GM23338 (cell line): ENCODE results near the gene ARSI. TPM values are rescaled to one million over a fixed set of nuclear protein-coding genes. Genes with fewer than 3 reads are reported as not detected.

Experiments
- ATAC-seq: fragments of 200-7000 bp; cut with Tn5 transposase; 3 replicates; pipeline ENCODE4 v1.9.1; 2020
- DNase-seq: peaks from one replicate; pipeline ENCODE4 v3.0.0-alpha.2; 2015; ENCODE audit warnings: low spot score
- H2AFZ ChIP-seq: fragments of 200-600 bp; sonication (generic); 2 replicates; pipeline ENCODE4 v1.8.0; 2016; ENCODE audit warnings: antibody characterized with exemption, mild to moderate bottlenecking, moderate library complexity
- H3F3A ChIP-seq: fragments of 200-600 bp; sonication (generic); replicated peaks from 2 replicates; pipeline ENCODE4 v1.8.0; 2017; ENCODE audit warnings: antibody characterized with exemption, mixed run types, low read depth
- H3K27ac ChIP-seq: fragments of 200-600 bp; sonication (generic); 2 replicates; pipeline ENCODE4 v1.6.1; 2016; ENCODE audit warnings: low read depth
- H3K27me3 ChIP-seq: fragments of 200-600 bp; sonication (generic); 2 replicates; pipeline ENCODE4 v1.8.0; 2016; ENCODE audit warnings: mild to moderate bottlenecking, mixed run types, moderate library complexity; ENCODE audit not compliant: insufficient read depth
- H3K36me3 ChIP-seq: fragments of 200-600 bp; sonication (generic); 2 replicates; pipeline ENCODE4 v1.8.0; 2016; ENCODE audit warnings: mild to moderate bottlenecking; ENCODE audit not compliant: insufficient read depth
- H3K4me1 ChIP-seq: fragments of 200-600 bp; sonication (generic); 2 replicates; pipeline ENCODE4 v1.8.0; 2016; ENCODE audit warnings: mild to moderate bottlenecking, moderate library complexity; ENCODE audit not compliant: insufficient read depth
- H3K4me2 ChIP-seq: fragments of 200-600 bp; sonication (generic); 2 replicates; pipeline ENCODE4 v1.7.1; 2017; ENCODE audit warnings: mixed run types
- H3K4me3 ChIP-seq: fragments of 200-600 bp; sonication (generic); 2 replicates; pipeline ENCODE4 v1.6.1; 2016; ENCODE audit warnings: mixed run types
- H3K79me2 ChIP-seq: fragments of 200-600 bp; sonication (generic); replicated peaks from 2 replicates; pipeline ENCODE4 v1.8.0; 2017; ENCODE audit warnings: mild to moderate bottlenecking; ENCODE audit not compliant: insufficient read depth
- H3K9me2 ChIP-seq: fragments of 200-600 bp; sonication (generic); 2 replicates; pipeline ENCODE4 v1.8.0; 2017; ENCODE audit not compliant: insufficient read depth
- H4K20me1 ChIP-seq: fragments of 200-600 bp; sonication (generic); replicated peaks from 2 replicates; pipeline ENCODE4 v1.8.0; 2017; ENCODE audit warnings: mild to moderate bottlenecking; ENCODE audit not compliant: insufficient read depth
- H3K27ac Mint-ChIP-seq: 2 replicates; pipeline ENCODE4 v1.8.0; 2020; ENCODE audit warnings: inconsistent platforms, mild to moderate bottlenecking, moderate library complexity, mixed read lengths
- H3K27me3 Mint-ChIP-seq: 3 replicates; pipeline ENCODE4 v1.8.0; 2022; ENCODE audit warnings: low read depth, mild to moderate bottlenecking, moderate library complexity, mixed read lengths, inconsistent platforms; ENCODE audit not compliant: insufficient read depth, poor library complexity
- H3K36me3 Mint-ChIP-seq: 3 replicates; pipeline ENCODE4 v1.8.0; 2021; ENCODE audit warnings: low read depth, mild to moderate bottlenecking, inconsistent platforms, moderate library complexity, mixed read lengths
- H3K4me1 Mint-ChIP-seq: 3 replicates; pipeline ENCODE4 v1.8.0; 2020; ENCODE audit warnings: mild to moderate bottlenecking, inconsistent platforms, mixed read lengths
- H3K4me3 Mint-ChIP-seq: 3 replicates; pipeline ENCODE4 v1.8.0; 2021; ENCODE audit warnings: moderate library complexity, mild to moderate bottlenecking, inconsistent platforms, mixed read lengths
- H3K9me3 Mint-ChIP-seq: 3 replicates; pipeline ENCODE4 v1.8.0; 2020; ENCODE audit warnings: moderate library complexity, mild to moderate bottlenecking, inconsistent platforms, mixed read lengths
- CREB1 ChIP-seq: fragments of 250-450 bp; sonication (Bioruptor Pico); IDR thresholded peaks from 2 replicates; pipeline ENCODE4 v1.5.0; 2020; ENCODE audit warnings: low read depth, mild to moderate bottlenecking, moderate library complexity
- CTCF ChIP-seq, 2 experiments: fragments of 200-600 bp in 1 of 2; sonication (generic) in 1 of 2; conservative IDR thresholded peaks; 2 replicates each; pipeline versions ENCODE4 v1.5.1 to v1.6.1; 2016 to 2017; ENCODE audit warnings: antibody characterized with exemption in 2 of 2, low read depth in 2 of 2, mild to moderate bottlenecking in 2 of 2, moderate library complexity in 1 of 2
- EZH2 ChIP-seq: fragments of 200-600 bp; sonication (generic); IDR thresholded peaks from one replicate; pipeline ENCODE4 v1.8.0; 2017; ENCODE audit warnings: antibody characterized with exemption, mild to moderate bottlenecking, low read depth; ENCODE audit not compliant: unreplicated experiment
- JUNB ChIP-seq: IDR thresholded peaks from one replicate; pipeline ENCODE4 v1.6.1; 2016; ENCODE audit warnings: antibody characterized with exemption; ENCODE audit not compliant: unreplicated experiment
- STAT1 ChIP-seq: IDR thresholded peaks from one replicate; pipeline ENCODE4 v1.6.1; 2016; ENCODE audit warnings: antibody characterized with exemption; ENCODE audit not compliant: unreplicated experiment
- ZNF331 ChIP-seq: fragments of 250-450 bp; sonication (Bioruptor Pico); IDR thresholded peaks from 2 replicates; pipeline ENCODE4 v1.5.0; 2020; ENCODE audit warnings: low read depth, mild to moderate bottlenecking, moderate library complexity
- polyA plus RNA-seq: library from polyadenylated mRNA; unstranded; fragments of >200 nt; fragmentation: Nextera tagmentation; extraction: Ambion mirVana; gene quantifications from 2 replicates; pipeline ENCODE4 v1.2.1, GENCODE V29; 2016
- total RNA-seq: library from RNA; depleted of rRNA; stranded (reverse); fragments of >200 nt; shearing (Covaris generic); gene quantifications from 2 replicates; pipeline ENCODE4 v1.2.3, GENCODE V29; 2014
- TF ChIP-seq, protein P1 (sequence below): IDR thresholded peaks from one replicate; pipeline ENCODE4 v1.6.1; 2018; ENCODE audit warnings: antibody characterized with exemption; ENCODE audit not compliant: unreplicated experiment

Gene ARSI
- total and polyA plus RNA-seq, 2 experiments from 2014 or later, result 0.99 to 6.9 TPM

- H3K9me3 Mint-ChIP-seq, result no peaks in the 10 kb centered on the region; the same call in 2 of the 3 replicates
- TF ChIP-seq EZH2 (no peak), ZNF331 (CRISPR knock-in tag) (no peak), CREB1 (no peak), STAT1 (no peak)
- Histone ChIP-seq H3K36me3 (no peaks in the 10 kb centered on the region), H3K27ac (no peak overlapping the region), H3K9me2 (no peaks in the 10 kb centered on the region), H3K4me1 (no peaks in the 10 kb centered on the region; the same call in 1 of the 2 replicates), H3K79me2 (no peaks in the 10 kb centered on the region), H2AFZ (peak overlapping the region; percentile 80; the same call in 1 of the 2 replicates), H3K4me2 (no peak overlapping the region), H3F3A (no peaks in the 10 kb centered on the region), H4K20me1 (no peaks in the 10 kb centered on the region), H3K4me3 (no peak overlapping the region), H3K27me3 (no peaks in the 10 kb centered on the region)
- peaks cover 17% of the 10 kb centered on the region for H3K27me3 Mint-ChIP-seq
- H3K4me3 Mint-ChIP-seq, result no peak overlapping the region
- DNase-seq, result no peak
- H3K36me3 Mint-ChIP-seq, result no peaks in the 10 kb centered on the region
- H3K27ac Mint-ChIP-seq, result no peak overlapping the region
- peaks cover 15% of the 10 kb centered on the region for H3K4me1 Mint-ChIP-seq
- ATAC-seq, result peak; percentile 22; the same call in 2 of the 3 replicates
Observed at GRCh38 chr5:150263801-150264621, 38.7 kb downstream of the ARSI start.

DNA sequence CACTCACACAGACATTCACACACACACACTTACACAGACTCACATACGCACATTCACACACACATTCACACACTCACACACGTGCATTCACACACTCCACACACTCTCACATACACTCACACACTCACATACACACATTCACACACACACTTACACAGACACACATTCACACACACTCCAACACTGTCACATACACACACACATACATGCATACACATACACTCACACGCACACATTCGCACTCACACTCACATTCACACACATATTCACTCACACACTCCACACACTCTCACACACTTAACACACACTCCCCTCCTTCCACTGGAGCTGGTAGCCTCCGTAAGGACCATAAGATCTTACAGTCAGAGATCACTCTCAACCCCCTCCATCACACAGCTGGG lies 39.3 kb downstream of the ARSI start:
- TF ChIP-seq STAT1 (no peak), JUNB (no peak), CTCF (conservative IDR thresholded peaks at IDR 0.05; ENCODE audit: low read depth in 2 of 2) (no peak)
- no peak overlapping the region for H3K27ac ChIP-seq
- Mint-ChIP-seq H3K9me3 (no peaks in the 10 kb centered on the region; the same call in 2 of the 3 replicates), H3K27me3 (peaks cover 17% of the 10 kb centered on the region), H3K36me3 (no peaks in the 10 kb centered on the region), H3K27ac (no peak overlapping the region), H3K4me1 (peaks cover 15% of the 10 kb centered on the region), H3K4me3 (no peak overlapping the region)
- no peak overlapping the region for H3K4me3 ChIP-seq
- H3K4me2 ChIP-seq, result no peak overlapping the region
- H3K4me1 ChIP-seq, result no peaks in the 10 kb centered on the region; the same call in 1 of the 2 replicates
- no peaks in the 10 kb centered on the region for H3K36me3 ChIP-seq
- H3F3A ChIP-seq, result no peaks in the 10 kb centered on the region
- H4K20me1 ChIP-seq, result no peaks in the 10 kb centered on the region
- H2AFZ ChIP-seq, result no peak overlapping the region
- DNase-seq (no peak), ATAC-seq (no peak)
- no peaks in the 10 kb centered on the region for H3K27me3 ChIP-seq
- no peaks in the 10 kb centered on the region for H3K79me2 ChIP-seq
- no peaks in the 10 kb centered on the region for H3K9me2 ChIP-seq

GRCh38 chr5:150262502-150262901 lies 40.2 kb downstream of the ARSI start:
- Mint-ChIP-seq H3K27ac (no peak overlapping the region), H3K4me3 (no peak overlapping the region), H3K4me1 (peaks cover 15% of the 10 kb centered on the region), H3K9me3 (no peaks in the 10 kb centered on the region), H3K27me3 (peaks cover 17% of the 10 kb centered on the region), H3K36me3 (no peaks in the 10 kb centered on the region)
- H3K4me1 ChIP-seq, result no peaks in the 10 kb centered on the region; the same call in 1 of the 2 replicates
- H3K27me3 ChIP-seq, result no peaks in the 10 kb centered on the region
- no peak for TF ChIP-seq CREB1
- TF ChIP-seq, protein P1, sequence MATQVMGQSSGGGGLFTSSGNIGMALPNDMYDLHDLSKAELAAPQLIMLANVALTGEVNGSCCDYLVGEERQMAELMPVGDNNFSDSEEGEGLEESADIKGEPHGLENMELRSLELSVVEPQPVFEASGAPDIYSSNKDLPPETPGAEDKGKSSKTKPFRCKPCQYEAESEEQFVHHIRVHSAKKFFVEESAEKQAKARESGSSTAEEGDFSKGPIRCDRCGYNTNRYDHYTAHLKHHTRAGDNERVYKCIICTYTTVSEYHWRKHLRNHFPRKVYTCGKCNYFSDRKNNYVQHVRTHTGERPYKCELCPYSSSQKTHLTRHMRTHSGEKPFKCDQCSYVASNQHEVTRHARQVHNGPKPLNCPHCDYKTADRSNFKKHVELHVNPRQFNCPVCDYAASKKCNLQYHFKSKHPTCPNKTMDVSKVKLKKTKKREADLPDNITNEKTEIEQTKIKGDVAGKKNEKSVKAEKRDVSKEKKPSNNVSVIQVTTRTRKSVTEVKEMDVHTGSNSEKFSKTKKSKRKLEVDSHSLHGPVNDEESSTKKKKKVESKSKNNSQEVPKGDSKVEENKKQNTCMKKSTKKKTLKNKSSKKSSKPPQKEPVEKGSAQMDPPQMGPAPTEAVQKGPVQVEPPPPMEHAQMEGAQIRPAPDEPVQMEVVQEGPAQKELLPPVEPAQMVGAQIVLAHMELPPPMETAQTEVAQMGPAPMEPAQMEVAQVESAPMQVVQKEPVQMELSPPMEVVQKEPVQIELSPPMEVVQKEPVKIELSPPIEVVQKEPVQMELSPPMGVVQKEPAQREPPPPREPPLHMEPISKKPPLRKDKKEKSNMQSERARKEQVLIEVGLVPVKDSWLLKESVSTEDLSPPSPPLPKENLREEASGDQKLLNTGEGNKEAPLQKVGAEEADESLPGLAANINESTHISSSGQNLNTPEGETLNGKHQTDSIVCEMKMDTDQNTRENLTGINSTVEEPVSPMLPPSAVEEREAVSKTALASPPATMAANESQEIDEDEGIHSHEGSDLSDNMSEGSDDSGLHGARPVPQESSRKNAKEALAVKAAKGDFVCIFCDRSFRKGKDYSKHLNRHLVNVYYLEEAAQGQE, result no peak
- no peak for TF ChIP-seq STAT1
- no peak for TF ChIP-seq ZNF331 (CRISPR knock-in tag)
- TF ChIP-seq CTCF (conservative IDR thresholded peaks at IDR 0.05; ENCODE audit: low read depth in 2 of 2), result no peak
- ATAC-seq (no peak), DNase-seq (no peak)
- H3K36me3 ChIP-seq, result no peaks in the 10 kb centered on the region
- no peak overlapping the region for H3K4me2 ChIP-seq
- no peak overlapping the region for H2AFZ ChIP-seq
- H3K27ac ChIP-seq, result no peak overlapping the region
- no peaks in the 10 kb centered on the region for H3K9me2 ChIP-seq
- no peaks in the 10 kb centered on the region for H3K79me2 ChIP-seq
- H3F3A ChIP-seq, result no peaks in the 10 kb centered on the region
- H3K4me3 ChIP-seq, result no peak overlapping the region
- H4K20me1 ChIP-seq, result no peaks in the 10 kb centered on the region
